ENCODE measurements around the gene CAV3.
"Not testable (repeated sequence)": the region's sequence is repeated elsewhere in the genome, so short reads cannot be mapped to it uniquely, and the experiment has no call there.

Gene CAV3

GRCh38 chr3:8733332-8734094 is at the start of gene CAV3:
Gene CAV3 (plus strand): TSS chr3:8733802. CDS start chr3:8733877, 75 bp downstream.
- no peak for DNase-seq (ENCODE audit: extremely low read depth in 1 of 2, low read depth in 1 of 2)

- DNase-seq (ENCODE audit: extremely low read depth in 1 of 2, low read depth in 1 of 2): not testable (repeated sequence)
Measured at GRCh38 chr3:8684992-8685391, 48.6 kb upstream of the CAV3 start.

GRCh38 chr3:8691295-8691694 is 42.3 kb upstream of the CAV3 start:
- DNase-seq (ENCODE audit: extremely low read depth in 1 of 2, low read depth in 1 of 2): not testable (repeated sequence)

- no peak for DNase-seq (ENCODE audit: extremely low read depth in 1 of 2, low read depth in 1 of 2)
Measured at GRCh38 chr3:8702560-8702959, 31.0 kb upstream of the CAV3 start.

- DNase-seq (ENCODE audit: extremely low read depth in 1 of 2, low read depth in 1 of 2): no peak
Measured at GRCh38 chr3:8705575-8705974, 28.0 kb upstream of the CAV3 start.

GRCh38 chr3:8709287-8709686 is 24.3 kb upstream of the CAV3 start:
- DNase-seq (ENCODE audit: extremely low read depth in 1 of 2, low read depth in 1 of 2): no peak

- no peak for DNase-seq (ENCODE audit: extremely low read depth in 1 of 2, low read depth in 1 of 2)
Measured at GRCh38 chr3:8709801-8710507, 23.6 kb upstream of the CAV3 start.

GRCh38 chr3:8712045-8712907 is 21.3 kb upstream of the CAV3 start:
- DNase-seq (ENCODE audit: extremely low read depth in 1 of 2, low read depth in 1 of 2): no peak

- DNase-seq (ENCODE audit: extremely low read depth in 1 of 2, low read depth in 1 of 2): no peak
Measured at GRCh38 chr3:8712908-8713255, 20.7 kb upstream of the CAV3 start.

GRCh38 chr3:8713901-8714759 is 19.5 kb upstream of the CAV3 start:
- no peak for DNase-seq (ENCODE audit: extremely low read depth in 1 of 2, low read depth in 1 of 2)

GRCh38 chr3:8715757-8716156 is 17.8 kb upstream of the CAV3 start:
- DNase-seq (ENCODE audit: extremely low read depth in 1 of 2, low read depth in 1 of 2): not testable (repeated sequence)

- DNase-seq (ENCODE audit: extremely low read depth in 1 of 2, low read depth in 1 of 2): no peak
Measured at GRCh38 chr3:8722808-8723207, 10.8 kb upstream of the CAV3 start.

GRCh38 chr3:8723612-8724011 is 10.0 kb upstream of the CAV3 start:
- DNase-seq (ENCODE audit: extremely low read depth in 1 of 2, low read depth in 1 of 2): no peak

GRCh38 chr3:8724108-8724752 is 9.4 kb upstream of the CAV3 start:
- DNase-seq (ENCODE audit: extremely low read depth in 1 of 2, low read depth in 1 of 2): no peak

GRCh38 chr3:8727605-8728512 is 5.7 kb upstream of the CAV3 start:
- DNase-seq (ENCODE audit: extremely low read depth in 1 of 2, low read depth in 1 of 2): no peak

GRCh38 chr3:8729479-8729878 is 4.1 kb upstream of the CAV3 start:
- DNase-seq (ENCODE audit: extremely low read depth in 1 of 2, low read depth in 1 of 2): no peak

- no peak for DNase-seq (ENCODE audit: extremely low read depth in 1 of 2, low read depth in 1 of 2)
Measured at GRCh38 chr3:8730656-8731055, 2.9 kb upstream of the CAV3 start.

- no peak for DNase-seq (ENCODE audit: extremely low read depth in 1 of 2, low read depth in 1 of 2)
Measured at GRCh38 chr3:8732413-8732812, 1.2 kb upstream of the CAV3 start.
